Thyroid gland (tissue), 4 donors: ENCODE data around the gene PSMG3. TPM values are rescaled to one million over a fixed set of nuclear protein-coding genes. Genes with fewer than 3 reads are reported as not detected.
A peak's percentile ranks its signal among the peaks of the same experiment; 100 is the strongest.

ENCODE experiments used
- DNase-seq, 2 donors: peaks; one replicate each; pipeline ENCODE4 v3.0.0-alpha.2; 2019
- H3K27ac ChIP-seq, 3 donors: fragments of 200-600 bp; sonication (generic); 1 replicate in 2 of 3; 2 replicates in 1 of 3; pipeline ENCODE4 v1.5.1; 2016 to 2019; ENCODE audit warnings: mild to moderate bottlenecking in 1 of 3, moderate library complexity in 1 of 3
- H3K27me3 ChIP-seq: fragments of 200-600 bp; sonication (generic); one replicate; pipeline ENCODE4 v1.5.1; 2019
- H3K36me3 ChIP-seq, 2 donors: fragments of 200-600 bp; sonication (generic); one replicate each; pipeline ENCODE4 v1.5.1; 2016 to 2019
- H3K4me1 ChIP-seq, 2 donors: fragments of 200-600 bp; sonication (generic); one replicate each; pipeline ENCODE4 v1.5.1; 2017 to 2019
- H3K4me3 ChIP-seq, 3 donors: fragments of 200-600 bp; sonication (generic); replicated peaks in 1 of 3; 1 replicate in 2 of 3; 2 replicates in 1 of 3; pipeline ENCODE4 v1.5.1; 2016; ENCODE audit warnings: mild to moderate bottlenecking in 1 of 3
- H3K9me3 ChIP-seq: fragments of 200-600 bp; sonication (generic); one replicate; pipeline ENCODE4 v1.5.1; 2017
- POLR2A ChIP-seq, 2 donors: fragments of 450-650 bp; IDR thresholded peaks; one replicate each; pipeline ENCODE4 v1.6.1; 2017; ENCODE audit warnings: antibody characterized with exemption in 2 of 2, mild to moderate bottlenecking in 2 of 2, moderate library complexity in 1 of 2
- WGBS, 2 donors: methylation state at CpG; one replicate each; pipeline ENCODE4 v1.1.5; 2017; 5-methylcytosine and 5-hydroxymethylcytosine counted together
- intact Hi-C: fragments of 100-400 bp; cut with DNase I; formaldehyde crosslinking; loops from one replicate; pipeline ENCODE4 v1.15.1; 2023
- total RNA-seq, 4 donors: library from RNA; depleted of rRNA; stranded (reverse); fragments of >200 nt; gene quantifications; one replicate each; pipeline ENCODE4 v1.2.3, GENCODE V29; 2016
- TF ChIP-seq, protein P1 (sequence below), 6 experiments: fragments of 200-600 bp in 3 of 6; fragments of 450-650 bp in 3 of 6; sonication (generic) in 3 of 6; IDR thresholded peaks; one replicate each; pipeline ENCODE4 v1.5.1; 2016 to 2019; ENCODE audit warnings: antibody characterized with exemption in 6 of 6, mild to moderate bottlenecking in 2 of 6, inconsistent platforms in 1 of 6, moderate library complexity in 1 of 6

The PSMG3 gene
- total RNA-seq, 4 donors from 2014 or later, result 28.1 to 65.6 (median 50.2) TPM

GRCh38 chr7:1535701-1536454 is 34.0 kb downstream of the PSMG3 start:
- Histone ChIP-seq H3K27me3 (no peaks in the 10 kb centered on the region), H3K4me3 (no peak overlapping the region), H3K27ac (peak overlapping the region; percentile 94 to 100 (median 96)), H3K9me3 (no peaks in the 10 kb centered on the region), H3K36me3 (peaks cover 15 to 17% of the 10 kb centered on the region in 2 donors), H3K4me1 (peaks cover 36 to 64% of the 10 kb centered on the region in 2 donors)
- 89 to 93% methylated on average over 30 to 39 of the region's 42 CpGs for WGBS, 2 donors
- DNase-seq, result peak in 1 of 2 donors; percentile 62
- TF ChIP-seq POLR2A (IDR thresholded peaks at IDR 0.05), result no peak
- TF ChIP-seq, protein P1, sequence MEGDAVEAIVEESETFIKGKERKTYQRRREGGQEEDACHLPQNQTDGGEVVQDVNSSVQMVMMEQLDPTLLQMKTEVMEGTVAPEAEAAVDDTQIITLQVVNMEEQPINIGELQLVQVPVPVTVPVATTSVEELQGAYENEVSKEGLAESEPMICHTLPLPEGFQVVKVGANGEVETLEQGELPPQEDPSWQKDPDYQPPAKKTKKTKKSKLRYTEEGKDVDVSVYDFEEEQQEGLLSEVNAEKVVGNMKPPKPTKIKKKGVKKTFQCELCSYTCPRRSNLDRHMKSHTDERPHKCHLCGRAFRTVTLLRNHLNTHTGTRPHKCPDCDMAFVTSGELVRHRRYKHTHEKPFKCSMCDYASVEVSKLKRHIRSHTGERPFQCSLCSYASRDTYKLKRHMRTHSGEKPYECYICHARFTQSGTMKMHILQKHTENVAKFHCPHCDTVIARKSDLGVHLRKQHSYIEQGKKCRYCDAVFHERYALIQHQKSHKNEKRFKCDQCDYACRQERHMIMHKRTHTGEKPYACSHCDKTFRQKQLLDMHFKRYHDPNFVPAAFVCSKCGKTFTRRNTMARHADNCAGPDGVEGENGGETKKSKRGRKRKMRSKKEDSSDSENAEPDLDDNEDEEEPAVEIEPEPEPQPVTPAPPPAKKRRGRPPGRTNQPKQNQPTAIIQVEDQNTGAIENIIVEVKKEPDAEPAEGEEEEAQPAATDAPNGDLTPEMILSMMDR (IDR thresholded peaks at IDR 0.05), result no peak
- intact Hi-C loops, result no loop called here

DNA sequence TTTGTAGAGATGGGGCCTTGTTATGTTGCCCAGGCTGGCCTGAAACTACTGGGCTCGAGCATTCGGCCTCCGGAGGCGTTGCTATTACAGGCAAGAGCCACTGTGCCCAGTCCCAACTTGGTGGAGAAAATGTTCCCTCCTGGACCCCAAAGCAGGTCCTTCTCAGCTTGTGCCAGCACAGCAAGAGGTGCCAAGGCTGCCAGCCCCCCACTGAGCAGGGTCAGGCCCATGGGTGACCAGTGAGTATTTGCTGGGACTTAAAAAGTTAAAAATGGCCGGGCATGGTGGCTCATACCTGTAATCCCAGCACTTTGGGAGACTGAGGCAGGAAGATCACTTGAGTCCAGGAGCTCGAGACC is 34.8 kb downstream of the PSMG3 start:
- no peaks in the 10 kb centered on the region for H3K27me3 ChIP-seq
- WGBS, 2 donors, result 61 to 80% methylated on average over 6 of the region's 6 CpGs
- no peak for DNase-seq
- peaks cover 36 to 64% of the 10 kb centered on the region in 2 donors for H3K4me1 ChIP-seq
- H3K9me3 ChIP-seq, result no peaks in the 10 kb centered on the region
- TF ChIP-seq POLR2A (IDR thresholded peaks at IDR 0.05), result no peak
- TF ChIP-seq, protein P1 (IDR thresholded peaks at IDR 0.05), result no peak
- H3K4me3 ChIP-seq, result no peak overlapping the region
- peak overlapping the region; percentile 9 to 96 (median 94) for H3K27ac ChIP-seq
- H3K36me3 ChIP-seq, result peaks cover 7 to 9% of the 10 kb centered on the region in 2 donors
- intact Hi-C loops, result no loop called here

GRCh38 chr7:1534330-1535099 is 35.3 kb downstream of the PSMG3 start:
- intact Hi-C loops, result no loop called here

DNA sequence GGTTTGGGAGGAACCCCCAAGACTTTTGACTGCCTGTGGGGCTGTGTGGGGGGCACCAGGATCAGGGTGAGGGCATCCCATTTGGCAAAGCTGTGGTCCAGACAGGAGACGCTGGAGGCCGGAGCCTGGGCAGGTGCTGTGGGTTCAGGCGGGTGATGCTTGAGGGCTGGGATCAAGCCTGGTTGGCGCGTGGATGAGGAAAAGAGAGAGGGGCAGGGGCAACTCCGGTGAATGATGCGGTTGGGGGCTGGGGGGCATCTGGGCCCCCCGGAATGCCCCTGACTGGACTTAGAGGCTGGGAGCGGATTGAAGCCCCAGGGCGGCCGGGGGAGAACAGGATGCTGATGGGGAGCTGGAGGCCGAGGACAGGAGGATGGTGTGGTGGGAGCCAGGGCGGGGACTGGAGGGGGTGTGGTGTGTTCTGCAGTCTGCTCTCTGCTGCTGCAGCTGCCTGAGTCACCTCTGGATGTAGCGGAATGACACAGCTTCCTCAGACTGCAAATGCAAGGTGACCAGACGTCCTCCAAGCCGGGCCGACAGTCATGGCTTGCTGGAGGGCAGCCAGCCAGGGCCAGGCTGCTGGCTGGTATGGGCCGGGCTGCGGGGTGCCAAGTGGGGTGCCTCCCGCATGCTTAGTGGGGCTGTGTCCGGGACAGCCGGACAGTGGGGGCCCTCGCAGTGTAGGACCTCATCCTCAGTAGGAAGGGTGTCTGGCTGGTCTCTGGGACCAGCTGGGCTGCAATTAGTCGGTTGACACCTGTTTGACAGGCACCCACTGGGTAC is 36.1 kb downstream of the PSMG3 start:
- H3K4me1 ChIP-seq, result peaks cover 36 to 63% of the 10 kb centered on the region in 2 donors
- intact Hi-C loops, result no loop called here
- H3K27me3 ChIP-seq, result no peaks in the 10 kb centered on the region
- TF ChIP-seq, protein P1 (IDR thresholded peaks at IDR 0.05), result no peak
- no peak for TF ChIP-seq POLR2A (IDR thresholded peaks at IDR 0.05)
- no peaks in the 10 kb centered on the region for H3K36me3 ChIP-seq
- peak overlapping the region in 1 of 3 donors; percentile 16 for H3K4me3 ChIP-seq
- 64 to 82% methylated on average over 15 to 19 of the region's 24 CpGs for WGBS, 2 donors
- H3K9me3 ChIP-seq, result no peaks in the 10 kb centered on the region
- H3K27ac ChIP-seq, result peak overlapping the region; percentile 86 to 96 (median 95)
- peak; percentile 49 to 66 for DNase-seq

More at GRCh38 chr7:1534330-1535099, 35.3 kb downstream of the PSMG3 start:
- WGBS, 2 donors, result 91 to 92% methylated on average over 26 to 30 of the region's 30 CpGs
- TF ChIP-seq, protein P1 (IDR thresholded peaks at IDR 0.05), result no peak
- TF ChIP-seq POLR2A (IDR thresholded peaks at IDR 0.05), result no peak
- Histone ChIP-seq H3K27ac (peak overlapping the region in 2 of 3 donors; percentile 95 to 96), H3K36me3 (peaks cover 1 to 4% of the 10 kb centered on the region in 2 donors), H3K4me3 (no peak overlapping the region), H3K4me1 (peaks cover 36 to 64% of the 10 kb centered on the region in 2 donors), H3K27me3 (no peaks in the 10 kb centered on the region), H3K9me3 (no peaks in the 10 kb centered on the region)
- no peak for DNase-seq
